T-helper 17 cell (primary cell): ENCODE data around the gene UGT1A3. TPM values are rescaled to one million over a fixed set of nuclear protein-coding genes. Genes with fewer than 3 reads are reported as not detected.
"Not testable (repeated sequence)": the region's sequence is repeated elsewhere in the genome, so short reads cannot be mapped to it uniquely, and the experiment has no call there.

ENCODE experiments used
- ATAC-seq: fragments of 150-1000 bp; cut with Tn5 transposase; 2 replicates; pipeline ENCODE4 v1.10.0; 2021; ENCODE audit warnings: mild to moderate bottlenecking, moderate library complexity
- DNase-seq, 3 donors: peaks; one replicate each; pipeline versions ENCODE4 v3.0.0 to v3.0.0-alpha.2; 2020 to 2021
- H3K9me3 ChIP-seq: one replicate; pipeline ENCODE4 v1.7.0; 2013; ENCODE audit warnings: low read length, mild to moderate bottlenecking; ENCODE audit not compliant: control insufficient read depth, poor library complexity, severe bottlenecking
- H3K27ac Mint-ChIP-seq: one replicate; pipeline ENCODE4 v1.8.0; 2022; ENCODE audit warnings: mild to moderate bottlenecking, moderate library complexity, mixed read lengths
- H3K27me3 Mint-ChIP-seq: one replicate; pipeline ENCODE4 v1.8.0; 2022; ENCODE audit warnings: mixed read lengths
- H3K36me3 Mint-ChIP-seq: one replicate; pipeline ENCODE4 v1.8.0; 2022; ENCODE audit warnings: low read depth, mixed read lengths
- H3K4me1 Mint-ChIP-seq: one replicate; pipeline ENCODE4 v1.8.0; 2022; ENCODE audit warnings: mild to moderate bottlenecking, mixed read lengths
- H3K4me3 Mint-ChIP-seq: one replicate; pipeline ENCODE4 v1.8.0; 2022; ENCODE audit warnings: mild to moderate bottlenecking, moderate library complexity, mixed read lengths
- total RNA-seq, 4 donors: library from RNA in 2 of 4; stranded (reverse) in 2 of 4; gene quantifications; one replicate each; pipeline ENCODE4 v1.2.3 and lab custom pipeline; 2022 to 2026

Gene UGT1A3
- total RNA-seq, 2 donors from 2014 or later = not detected

GRCh38 chr2:233698740-233699139, 30.1 kb upstream of the UGT1A3 start:
- H3K4me3 Mint-ChIP-seq = no peak overlapping the region
- peaks cover 48% of the 10 kb centered on the region for H3K27me3 Mint-ChIP-seq
- no peaks in the 10 kb centered on the region for H3K9me3 ChIP-seq
- no peak for ATAC-seq
- H3K27ac Mint-ChIP-seq = no peak overlapping the region
- no peaks in the 10 kb centered on the region for H3K4me1 Mint-ChIP-seq
- H3K36me3 Mint-ChIP-seq = peaks cover 5% of the 10 kb centered on the region
- no peak for DNase-seq

- H3K4me3 Mint-ChIP-seq = no peak overlapping the region
- no peak for DNase-seq
- peaks cover 45% of the 10 kb centered on the region for H3K27me3 Mint-ChIP-seq
- H3K4me1 Mint-ChIP-seq = no peaks in the 10 kb centered on the region
- H3K9me3 ChIP-seq = no peaks in the 10 kb centered on the region
- no peak for ATAC-seq
- peaks cover 8% of the 10 kb centered on the region for H3K36me3 Mint-ChIP-seq
- no peak overlapping the region for H3K27ac Mint-ChIP-seq
Measured at GRCh38 chr2:233699424-233700027, 29.3 kb upstream of the UGT1A3 start.

DNA sequence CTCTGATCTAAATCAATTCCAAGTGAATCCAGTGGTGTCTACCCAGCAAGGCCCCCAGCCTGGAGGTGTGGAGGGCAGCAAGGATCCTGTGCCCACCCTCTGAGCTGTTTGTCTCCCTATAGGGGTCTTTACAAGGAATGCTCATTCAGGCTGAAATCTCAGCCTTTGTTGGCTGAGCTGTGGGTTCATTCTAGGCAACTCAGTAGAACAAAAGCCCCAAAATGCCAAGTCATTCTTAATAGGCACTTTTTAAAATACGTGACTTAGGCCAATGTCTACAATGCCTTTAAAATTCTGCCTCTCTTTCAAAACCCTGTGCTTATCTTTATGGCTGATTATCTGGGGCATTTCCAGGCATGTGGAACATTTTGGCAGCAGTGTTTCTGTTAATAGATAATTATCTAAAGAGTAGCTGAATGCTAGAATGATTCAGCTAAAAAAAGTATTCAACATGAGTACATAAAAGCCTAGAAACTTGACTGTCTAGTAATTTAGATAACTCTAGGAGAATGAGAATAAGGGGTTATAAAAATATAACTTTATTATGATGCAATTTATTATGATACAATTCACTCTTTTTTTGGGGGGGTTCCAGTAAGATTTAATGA, 28.7 kb upstream of the UGT1A3 start:
- Mint-ChIP-seq H3K4me1 (no peaks in the 10 kb centered on the region), H3K36me3 (peaks cover 8% of the 10 kb centered on the region), H3K27ac (no peak overlapping the region), H3K27me3 (peaks cover 45% of the 10 kb centered on the region), H3K4me3 (no peak overlapping the region)
- ATAC-seq = no peak
- H3K9me3 ChIP-seq = no peaks in the 10 kb centered on the region
- DNase-seq = no peak

DNA sequence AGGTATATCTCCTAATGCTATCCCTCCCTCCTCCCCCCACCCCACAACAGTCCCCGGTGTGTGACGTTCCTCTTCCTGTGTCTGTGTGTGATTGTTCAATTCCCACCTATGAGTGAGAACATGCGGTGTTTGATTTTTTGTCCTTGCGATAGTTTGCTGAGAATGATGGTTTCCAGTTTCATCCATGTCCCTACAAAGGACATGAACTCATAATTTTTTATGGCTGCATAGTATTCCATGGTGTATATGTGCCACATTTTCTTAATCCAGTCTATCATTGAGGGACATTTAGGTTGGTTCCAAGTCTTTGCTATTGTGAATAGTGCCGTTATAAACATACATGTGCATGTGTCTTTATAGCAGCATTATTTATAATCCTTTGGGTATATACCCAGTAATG, 28.0 kb upstream of the UGT1A3 start:
- not testable (repeated sequence) for H3K4me3 Mint-ChIP-seq, H3K36me3 Mint-ChIP-seq, H3K9me3 ChIP-seq, DNase-seq, ATAC-seq, H3K27ac Mint-ChIP-seq, H3K4me1 Mint-ChIP-seq
- H3K27me3 Mint-ChIP-seq = peaks cover 50% of the 10 kb centered on the region

DNA sequence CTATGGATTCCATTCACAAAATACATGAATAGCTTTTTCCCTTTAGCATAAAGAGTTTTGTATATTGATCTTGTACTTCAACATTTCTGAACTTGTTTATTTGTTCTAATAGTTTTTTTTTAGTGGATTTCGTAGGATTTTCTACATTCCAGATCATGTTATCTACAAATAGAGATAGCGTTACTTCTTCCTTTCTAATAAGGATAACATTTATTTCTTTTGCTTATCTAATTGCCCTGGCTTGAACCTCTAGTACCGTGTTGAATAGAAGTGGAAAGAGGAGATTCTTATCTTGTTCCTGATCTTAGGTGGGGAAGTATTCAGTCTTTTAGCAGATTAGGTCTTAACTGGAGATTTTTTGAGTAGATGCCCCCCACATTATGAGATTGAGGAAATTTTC, 26.6 kb upstream of the UGT1A3 start:
- Mint-ChIP-seq H3K36me3 (peaks cover 6% of the 10 kb centered on the region), H3K4me1 (no peaks in the 10 kb centered on the region), H3K27me3 (peaks cover 42% of the 10 kb centered on the region), H3K27ac (no peak overlapping the region), H3K4me3 (no peak overlapping the region)
- DNase-seq = no peak
- no peak for ATAC-seq
- H3K9me3 ChIP-seq = no peaks in the 10 kb centered on the region

- Mint-ChIP-seq H3K4me1 (no peaks in the 10 kb centered on the region), H3K36me3 (peaks cover 6% of the 10 kb centered on the region), H3K27ac (no peak overlapping the region), H3K4me3 (no peak overlapping the region), H3K27me3 (peaks cover 56% of the 10 kb centered on the region)
- no peaks in the 10 kb centered on the region for H3K9me3 ChIP-seq
- DNase-seq = no peak
- ATAC-seq = no peak
Measured at GRCh38 chr2:233705911-233706506, 22.8 kb upstream of the UGT1A3 start.

DNA sequence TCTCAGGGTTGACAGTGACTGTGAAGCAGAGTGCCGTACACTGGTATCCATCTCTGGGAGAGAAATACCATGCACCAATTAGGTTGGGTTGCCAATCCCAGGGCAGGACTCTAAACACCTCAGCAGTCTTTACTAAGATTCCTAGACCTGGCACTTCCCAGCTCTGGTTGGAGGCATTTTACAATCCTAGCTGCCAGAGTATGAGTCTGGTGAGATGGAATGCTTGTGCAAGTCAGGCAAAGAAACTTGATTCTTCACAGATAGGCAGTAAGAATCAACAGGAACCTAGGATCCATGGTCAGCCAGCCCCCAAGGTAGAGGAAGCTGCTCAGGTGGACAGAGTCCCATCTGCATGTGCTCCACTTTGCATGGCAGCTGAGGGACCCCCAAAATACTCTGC, 22.1 kb upstream of the UGT1A3 start:
- H3K4me3 Mint-ChIP-seq = no peak overlapping the region
- ATAC-seq = no peak

DNA sequence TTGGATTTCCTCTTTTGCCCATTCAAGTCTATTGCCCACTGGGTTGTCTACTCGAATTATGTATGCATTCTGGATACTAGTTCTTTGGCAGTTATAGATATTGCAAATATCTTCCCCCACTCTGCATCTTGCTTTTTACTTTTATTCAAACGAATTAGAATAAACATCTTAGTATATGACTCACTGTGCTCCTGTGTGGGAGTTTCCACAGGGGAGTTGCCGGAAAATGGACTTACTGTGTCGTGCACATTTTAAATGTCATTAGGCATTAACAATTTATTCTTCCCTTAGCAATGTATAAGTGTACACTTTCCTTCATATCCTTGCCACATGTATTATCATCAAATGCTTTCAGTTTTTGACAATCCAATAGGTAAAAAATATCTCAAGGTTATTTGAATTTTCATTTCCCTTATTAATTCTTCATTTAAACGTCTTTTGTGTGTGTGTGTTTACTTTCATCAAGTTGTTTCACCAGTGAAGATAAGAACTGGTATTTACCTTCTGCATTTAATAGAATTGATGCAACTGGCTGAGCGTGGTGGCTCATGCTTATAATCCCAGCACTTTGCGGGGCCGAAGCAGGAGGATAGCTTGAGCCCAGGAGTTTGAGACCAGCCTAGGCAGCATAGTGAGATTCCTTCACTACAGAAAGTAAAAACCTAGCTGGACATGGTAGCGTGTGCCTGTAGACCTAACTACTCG, 20.8 kb upstream of the UGT1A3 start:
- no peak overlapping the region for H3K4me3 Mint-ChIP-seq
- H3K27ac Mint-ChIP-seq = no peak overlapping the region
- H3K9me3 ChIP-seq = no peaks in the 10 kb centered on the region
- ATAC-seq (no peak), DNase-seq (no peak)
- H3K4me1 Mint-ChIP-seq = peaks cover 5% of the 10 kb centered on the region
- peaks cover 59% of the 10 kb centered on the region for H3K27me3 Mint-ChIP-seq
- peaks cover 9% of the 10 kb centered on the region for H3K36me3 Mint-ChIP-seq

More for the DNA sequence above, 22.1 kb upstream of the UGT1A3 start:
- Mint-ChIP-seq H3K4me1 (peaks cover 3% of the 10 kb centered on the region), H3K36me3 (peaks cover 6% of the 10 kb centered on the region), H3K27me3 (peaks cover 56% of the 10 kb centered on the region), H3K27ac (no peak overlapping the region)
- no peak for DNase-seq
- no peaks in the 10 kb centered on the region for H3K9me3 ChIP-seq

DNA sequence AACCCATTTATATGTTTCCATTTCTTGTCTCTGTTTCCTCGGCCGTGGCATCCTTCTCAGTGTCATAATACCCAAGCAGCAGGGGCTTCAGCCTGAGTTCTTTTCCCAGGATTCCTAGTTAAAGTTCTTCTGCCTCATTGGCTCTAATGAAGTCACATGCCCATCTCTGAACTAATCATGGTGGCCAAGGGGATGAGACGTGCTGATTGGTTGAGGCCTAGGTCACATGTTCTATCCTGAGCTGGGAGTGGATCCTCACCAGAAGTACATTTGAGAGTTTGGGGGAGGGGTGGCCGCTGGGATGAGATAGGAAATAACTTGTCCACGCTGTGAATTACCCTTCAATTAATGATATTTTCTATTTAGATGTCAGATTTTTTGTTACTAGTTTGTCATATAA, 19.9 kb upstream of the UGT1A3 start:
- H3K36me3 Mint-ChIP-seq = peaks cover 9% of the 10 kb centered on the region
- H3K4me3 Mint-ChIP-seq = no peak overlapping the region
- no peaks in the 10 kb centered on the region for H3K9me3 ChIP-seq
- DNase-seq = no peak
- no peak for ATAC-seq
- H3K27ac Mint-ChIP-seq = no peak overlapping the region
- H3K27me3 Mint-ChIP-seq = peaks cover 66% of the 10 kb centered on the region
- peaks cover 7% of the 10 kb centered on the region for H3K4me1 Mint-ChIP-seq

- H3K4me3 Mint-ChIP-seq = no peak overlapping the region
- H3K27me3 Mint-ChIP-seq = peaks cover 77% of the 10 kb centered on the region
- H3K27ac Mint-ChIP-seq = no peak overlapping the region
- H3K4me1 Mint-ChIP-seq = peaks cover 8% of the 10 kb centered on the region
- H3K36me3 Mint-ChIP-seq = peaks cover 7% of the 10 kb centered on the region
- DNase-seq (peak; percentile 23 to 59 (median 30)), ATAC-seq (peak; percentile 61)
- H3K9me3 ChIP-seq = no peaks in the 10 kb centered on the region
Measured at GRCh38 chr2:233711312-233712008, 17.4 kb upstream of the UGT1A3 start.

- H3K27ac Mint-ChIP-seq = no peak within 1 kb of the TSS
Measured at GRCh38 chr2:233712611-233713261, 16.1 kb upstream of the UGT1A3 start, which contains the start of gene UGT1A5. UGT1A5 (plus strand) TSS chr2:233712907; CDS start chr2:233712992, 85 bp downstream.

DNA sequence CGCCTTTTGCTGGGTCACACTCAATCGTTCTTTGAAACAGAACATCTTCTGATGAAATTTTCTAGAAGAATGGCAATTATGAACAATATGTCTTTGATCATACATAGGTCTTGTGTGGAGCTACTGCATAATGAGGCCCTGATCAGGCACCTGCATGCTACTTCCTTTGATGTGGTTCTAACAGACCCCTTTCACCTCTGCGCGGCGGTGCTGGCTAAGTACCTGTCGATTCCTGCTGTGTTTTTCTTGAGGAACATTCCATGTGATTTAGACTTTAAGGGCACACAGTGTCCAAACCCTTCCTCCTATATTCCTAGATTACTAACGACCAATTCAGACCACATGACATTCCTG, 15.6 kb upstream of the UGT1A3 start:
- peaks cover 9% of the 10 kb centered on the region for H3K4me1 Mint-ChIP-seq
- ATAC-seq = no peak
- H3K36me3 Mint-ChIP-seq = peaks cover 3% of the 10 kb centered on the region
- no peak overlapping the region for H3K4me3 Mint-ChIP-seq
- no peaks in the 10 kb centered on the region for H3K9me3 ChIP-seq
- no peak for DNase-seq
- no peak overlapping the region for H3K27ac Mint-ChIP-seq
- peaks cover 81% of the 10 kb centered on the region for H3K27me3 Mint-ChIP-seq

More at GRCh38 chr2:233712611-233713261, 16.1 kb upstream of the UGT1A3 start, which contains the start of gene UGT1A5:
- DNase-seq (no peak), ATAC-seq (no peak)
- Mint-ChIP-seq H3K27me3 (peaks cover 81% of the 10 kb centered on the region), H3K36me3 (peaks cover 3% of the 10 kb centered on the region), H3K4me3 (no peak within 1 kb of the TSS), H3K4me1 (peaks cover 8% of the 10 kb centered on the region)
- no peaks in the 10 kb centered on the region for H3K9me3 ChIP-seq
